ENCODE data around the gene FOXC1.

FOXC1 gene

DNA sequence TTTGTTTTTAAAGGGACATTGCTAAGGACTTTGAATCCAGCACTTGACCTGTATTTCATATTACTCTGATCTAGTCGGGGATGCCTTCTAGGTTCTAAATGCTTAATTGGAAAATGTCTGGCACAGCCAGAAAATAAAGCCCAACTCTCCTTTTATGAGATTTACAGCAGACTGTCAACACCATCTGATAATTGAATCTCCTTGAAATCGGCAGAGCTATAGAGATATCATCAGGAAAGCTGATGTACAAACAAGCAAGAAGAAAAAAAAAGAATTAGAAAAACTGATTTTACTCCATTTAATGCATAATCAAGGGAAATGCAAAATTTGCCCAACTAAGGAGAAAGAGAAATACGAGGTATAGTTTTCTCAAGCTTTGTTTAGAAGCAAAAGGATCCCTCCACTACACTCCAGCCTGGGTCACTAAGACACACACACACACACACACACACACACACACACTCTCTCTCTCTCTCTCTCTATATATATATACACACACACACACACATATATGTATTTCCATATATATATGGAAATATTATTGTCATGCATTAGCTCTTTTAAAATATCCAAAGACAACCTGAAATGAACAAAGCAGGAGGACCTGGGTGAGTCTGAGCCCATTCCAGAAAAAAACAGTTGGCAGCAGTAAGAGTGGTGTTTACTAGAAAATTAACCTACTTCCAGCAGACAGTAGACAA, 9.5 kb upstream of the FOXC1 start:
- DNase-seq (ENCODE audit: low read depth in 2 of 2) = no peak

DNA sequence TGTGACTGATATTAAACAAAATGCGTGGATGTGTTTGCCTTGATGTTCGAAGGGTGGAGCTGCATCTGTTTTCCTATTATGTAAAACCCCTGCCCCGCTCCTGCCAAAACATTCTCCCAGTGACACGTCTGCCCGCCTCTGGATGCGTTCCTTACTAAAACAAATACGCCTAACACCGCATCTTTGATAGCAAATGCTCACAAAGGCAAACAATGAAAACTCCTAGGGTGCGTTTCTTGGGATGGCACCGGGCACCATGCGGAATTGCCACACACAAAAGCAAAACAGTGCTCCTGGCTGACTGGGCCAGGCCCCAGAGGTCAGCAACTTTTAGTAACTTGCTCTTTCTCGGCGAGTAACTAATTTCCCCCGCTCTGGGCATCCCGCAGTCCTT, 9.0 kb upstream of the FOXC1 start:
- DNase-seq (ENCODE audit: low read depth in 2 of 2) = no peak

DNA sequence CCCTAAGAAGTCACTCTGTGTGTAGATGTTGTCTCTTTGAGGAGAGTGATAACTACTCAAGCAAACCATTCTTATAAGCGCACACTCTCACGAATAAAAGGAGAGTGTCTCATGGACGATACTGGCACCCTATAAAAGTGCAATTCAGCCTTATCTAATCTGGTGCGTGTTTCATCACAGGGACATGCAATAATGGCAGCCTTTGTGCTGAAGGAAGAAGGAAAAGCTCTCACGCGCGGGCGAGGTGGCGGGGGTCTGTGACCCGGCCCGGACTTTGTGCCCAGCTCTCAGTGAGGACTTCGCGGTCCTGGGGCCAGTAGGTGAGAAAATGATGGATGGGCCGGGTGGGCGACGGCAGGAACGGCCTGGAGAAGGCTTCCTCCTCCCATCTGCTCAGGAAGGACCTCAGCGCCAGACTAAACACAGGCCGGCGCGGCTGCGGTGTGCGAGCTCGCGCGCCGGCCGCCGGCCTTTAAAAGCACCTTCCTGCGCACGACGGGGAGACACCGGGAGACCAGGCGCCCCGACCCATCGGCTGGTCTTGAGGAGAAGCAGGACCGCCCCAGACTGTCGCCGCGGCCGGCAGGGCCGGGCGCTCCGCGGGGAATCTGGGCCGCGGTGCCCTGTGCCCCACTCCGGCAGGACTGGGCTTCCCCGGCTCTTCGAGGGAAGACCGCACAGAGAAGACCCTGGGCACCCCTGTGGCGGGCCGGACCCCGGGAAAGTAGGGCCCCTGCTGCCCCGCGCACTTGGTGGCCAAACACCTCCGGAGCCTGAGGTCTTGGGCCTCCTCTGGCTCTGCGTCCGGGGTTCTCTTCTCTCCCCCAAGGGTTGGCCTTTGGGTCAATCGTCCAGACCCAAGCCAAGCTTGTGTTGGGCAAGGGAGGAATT, 8.3 kb upstream of the FOXC1 start:
- no peak for DNase-seq (ENCODE audit: low read depth in 2 of 2)

DNA sequence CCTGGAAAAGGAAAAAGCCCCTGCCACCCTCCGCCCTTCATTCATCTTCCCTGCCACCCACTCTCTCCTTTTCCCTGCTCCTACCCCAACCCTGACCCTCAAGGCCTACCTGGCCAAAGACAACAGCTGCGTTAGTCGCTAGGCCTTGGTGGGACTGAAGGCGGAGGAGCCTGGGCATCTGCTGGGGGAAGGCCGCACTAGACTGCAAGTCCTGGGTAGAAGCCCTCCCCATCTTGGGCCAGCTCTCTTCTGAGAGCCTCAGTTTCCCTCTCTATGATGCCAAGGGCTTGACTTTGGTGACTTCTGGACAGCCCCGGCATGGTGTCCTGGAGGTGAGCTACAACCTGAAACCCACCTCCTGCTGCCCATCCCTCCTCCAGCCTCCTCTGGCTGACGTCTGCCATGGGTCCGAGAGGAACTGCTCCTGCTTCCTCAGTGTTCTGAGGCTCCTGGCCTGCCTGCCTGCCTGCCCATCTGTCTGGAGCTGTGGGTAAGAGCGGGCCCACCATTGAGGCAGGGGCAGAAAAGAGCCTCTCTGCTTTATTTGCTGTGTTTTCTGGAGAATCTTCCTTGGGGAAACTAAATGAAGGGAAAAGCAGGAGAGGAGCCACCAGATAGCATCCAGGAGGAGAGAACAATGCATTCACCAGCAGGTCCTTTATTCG, 7.5 kb upstream of the FOXC1 start:
- no peak for DNase-seq (ENCODE audit: low read depth in 2 of 2)

DNA sequence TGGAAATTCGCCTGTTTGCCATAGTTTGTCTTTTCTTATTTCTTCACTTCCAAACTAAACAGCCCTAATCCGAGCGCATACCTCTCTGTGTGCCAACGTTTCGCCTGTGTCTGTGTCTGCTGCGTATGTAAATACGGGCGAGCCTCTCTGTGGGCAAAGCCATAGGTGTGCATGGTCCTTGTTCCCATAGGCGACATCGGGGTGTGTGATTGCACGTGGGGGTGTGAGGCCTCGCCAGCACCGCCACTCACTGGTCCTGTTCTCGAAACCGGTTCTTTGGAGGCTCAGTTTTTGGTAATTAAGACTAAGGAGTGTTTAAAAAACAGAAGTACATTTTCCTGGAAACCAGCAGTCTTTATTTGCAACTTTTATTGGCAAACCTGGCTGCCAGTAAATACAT, 6.0 kb upstream of the FOXC1 start:
- DNase-seq (ENCODE audit: low read depth in 2 of 2) = no peak

DNA sequence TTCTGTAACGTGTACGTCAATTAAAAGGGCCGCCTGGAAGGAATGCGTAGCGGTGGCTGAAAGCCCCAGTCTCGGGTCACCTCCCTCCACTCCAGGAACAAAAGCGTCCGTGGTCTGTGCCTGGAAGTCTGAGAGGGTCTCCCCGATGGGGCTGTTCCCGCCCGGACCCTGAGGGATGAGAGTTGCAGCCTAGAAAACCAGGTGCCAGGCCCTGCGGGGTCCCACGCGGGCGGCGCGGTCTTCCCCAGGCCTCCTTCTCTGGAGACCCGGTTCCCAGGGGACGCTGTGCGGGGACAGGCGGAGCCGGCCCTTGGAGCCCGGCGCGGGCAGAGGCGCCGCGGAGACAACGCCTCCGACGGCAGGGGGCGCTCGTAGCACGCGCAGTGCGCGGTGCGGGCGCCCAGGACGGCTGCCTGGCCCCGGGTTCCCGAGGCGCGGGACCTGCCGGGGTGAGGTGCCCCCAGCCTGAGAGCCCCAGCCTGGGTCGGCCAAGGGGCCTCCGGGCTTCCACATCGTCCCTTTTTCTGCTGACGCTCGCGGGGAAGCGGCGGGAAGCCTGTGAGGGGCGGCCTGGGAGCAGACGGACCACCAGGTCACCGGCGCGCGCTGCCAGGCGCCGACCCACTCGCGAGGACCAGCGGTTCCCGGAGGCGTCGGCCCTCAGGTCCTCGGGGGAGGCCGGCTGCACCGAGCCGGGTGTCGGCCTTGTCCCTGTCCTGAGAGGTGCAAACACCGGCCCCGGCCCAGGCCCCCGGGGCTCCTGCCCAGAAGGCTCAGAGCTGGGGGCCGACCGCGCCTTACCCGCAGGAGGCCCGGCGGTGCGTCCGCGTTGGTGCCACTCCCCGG, 5.3 kb upstream of the FOXC1 start:
- DNase-seq (ENCODE audit: low read depth in 2 of 2) = peak in 1 of 2 donors; percentile 62

DNA sequence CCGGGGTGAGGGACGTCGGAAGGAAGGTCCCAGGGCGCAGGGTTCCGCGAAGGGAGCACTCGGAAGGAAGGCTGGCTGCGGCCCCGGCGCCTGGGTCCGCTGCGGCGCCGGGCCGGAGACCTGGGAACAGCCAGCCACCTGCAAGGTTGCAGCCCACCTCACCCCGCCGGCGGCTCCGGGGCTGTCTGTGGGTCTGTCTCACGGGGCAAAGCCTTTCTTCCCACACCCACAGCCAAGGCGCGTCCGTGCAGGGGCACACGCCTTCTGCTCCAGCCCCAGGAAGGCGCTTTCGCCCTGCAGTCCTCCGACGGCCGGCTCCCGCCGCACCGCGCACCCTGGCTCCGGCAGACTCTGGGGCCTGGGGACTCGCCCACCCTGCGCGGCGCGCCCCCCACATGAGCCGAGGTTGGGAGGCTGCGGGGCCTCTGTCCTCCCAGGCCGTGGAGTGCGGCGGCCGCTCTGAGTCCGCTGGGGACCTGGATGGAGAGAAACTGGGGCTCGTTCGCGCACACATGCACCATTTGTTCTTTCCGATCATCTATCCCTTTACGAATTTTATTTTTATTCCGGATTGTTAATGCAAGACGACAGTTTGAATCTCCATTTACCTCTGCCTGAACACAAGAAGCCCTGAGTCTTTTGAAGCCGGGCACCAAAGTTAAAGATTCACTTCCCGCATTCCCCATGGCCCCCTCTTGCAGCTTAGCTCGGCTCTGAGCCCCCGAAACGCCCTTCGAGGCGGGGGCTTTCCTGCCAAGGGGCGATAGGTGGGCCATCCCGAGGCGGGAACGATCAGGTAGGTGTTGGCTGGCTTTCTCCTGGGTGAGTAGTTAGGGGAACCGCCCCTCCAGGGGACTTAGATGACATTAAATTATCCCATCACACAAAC, 4.5 kb upstream of the FOXC1 start:
- DNase-seq (ENCODE audit: low read depth in 2 of 2) = no peak

DNA sequence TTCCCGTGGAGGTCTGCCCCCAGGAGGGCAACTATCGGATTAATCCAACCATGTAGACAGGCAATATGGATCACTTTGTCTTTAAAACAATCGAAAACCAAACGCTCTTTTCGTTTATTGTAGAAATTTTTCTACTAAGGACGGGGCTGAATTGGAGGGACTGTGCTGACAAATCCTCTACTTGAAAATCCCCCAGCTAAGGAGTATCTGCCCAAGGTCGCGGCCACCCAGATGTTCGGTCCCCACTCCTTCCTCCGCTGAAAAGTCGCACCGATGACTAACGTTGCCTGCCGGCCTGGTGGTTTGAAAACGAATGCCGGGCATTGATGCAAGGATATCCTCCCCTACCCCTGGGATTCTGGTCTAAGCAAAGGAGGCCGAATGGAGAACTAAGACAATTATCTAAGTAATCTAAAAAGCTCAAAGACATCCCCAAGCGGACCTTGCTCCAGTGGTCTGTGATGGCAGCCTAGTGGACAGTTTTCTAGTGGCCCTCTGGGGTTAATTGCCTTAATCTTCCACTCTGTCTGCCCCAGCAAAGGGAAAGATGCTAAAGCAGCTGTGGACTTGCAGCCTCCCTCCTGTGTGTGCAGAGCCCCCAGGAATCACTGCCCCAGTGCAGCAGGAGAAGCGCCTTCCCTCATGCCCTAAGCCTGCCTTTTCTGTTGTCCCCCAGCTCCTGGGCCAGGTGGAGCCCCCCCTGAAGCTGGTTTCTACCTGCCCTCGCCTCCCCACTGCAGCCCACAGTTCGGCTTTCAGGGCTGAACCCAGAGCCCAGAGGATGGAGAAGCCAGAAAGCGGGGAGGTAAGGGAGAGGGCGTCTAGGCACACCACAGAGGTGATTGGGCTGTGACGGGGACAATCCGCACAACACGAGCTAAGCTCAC, 3.6 kb upstream of the FOXC1 start:
- DNase-seq (ENCODE audit: low read depth in 2 of 2) = no peak

DNA sequence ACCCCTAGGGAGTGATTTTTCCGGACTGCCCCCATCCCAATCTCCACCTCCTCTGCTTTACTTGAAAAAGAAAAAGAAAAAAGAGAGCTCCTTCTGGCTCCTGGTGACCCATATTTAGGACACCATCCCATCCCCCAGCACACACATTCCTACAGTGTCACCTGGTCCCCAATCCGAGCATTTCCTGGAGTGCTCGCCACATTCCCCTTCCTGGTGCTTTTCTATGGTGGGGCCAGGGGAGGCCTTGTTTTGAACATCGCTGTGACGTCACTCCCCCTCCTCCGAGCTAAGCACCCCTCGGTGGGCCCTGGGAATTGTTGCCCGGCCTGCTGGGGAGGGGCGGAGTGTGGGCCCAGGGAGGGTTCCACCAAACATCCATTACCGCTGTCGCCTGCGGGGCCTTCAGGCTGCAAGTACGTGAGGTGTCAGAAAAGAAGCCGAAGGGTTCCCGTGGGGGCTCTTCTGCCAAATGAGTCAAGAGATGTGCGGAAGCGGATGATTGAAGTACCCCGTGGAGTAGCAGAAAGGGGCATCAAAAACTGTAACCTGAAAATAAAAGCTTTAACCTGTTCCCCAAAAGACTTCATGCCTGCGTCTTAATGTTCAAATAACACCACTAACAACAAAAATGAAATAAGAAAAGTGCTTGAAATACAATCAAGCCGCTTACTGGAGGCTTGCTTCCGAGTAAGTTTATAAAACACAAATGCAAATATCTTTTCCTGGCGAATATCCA, 2.8 kb upstream of the FOXC1 start:
- no peak for DNase-seq (ENCODE audit: low read depth in 2 of 2)

DNA sequence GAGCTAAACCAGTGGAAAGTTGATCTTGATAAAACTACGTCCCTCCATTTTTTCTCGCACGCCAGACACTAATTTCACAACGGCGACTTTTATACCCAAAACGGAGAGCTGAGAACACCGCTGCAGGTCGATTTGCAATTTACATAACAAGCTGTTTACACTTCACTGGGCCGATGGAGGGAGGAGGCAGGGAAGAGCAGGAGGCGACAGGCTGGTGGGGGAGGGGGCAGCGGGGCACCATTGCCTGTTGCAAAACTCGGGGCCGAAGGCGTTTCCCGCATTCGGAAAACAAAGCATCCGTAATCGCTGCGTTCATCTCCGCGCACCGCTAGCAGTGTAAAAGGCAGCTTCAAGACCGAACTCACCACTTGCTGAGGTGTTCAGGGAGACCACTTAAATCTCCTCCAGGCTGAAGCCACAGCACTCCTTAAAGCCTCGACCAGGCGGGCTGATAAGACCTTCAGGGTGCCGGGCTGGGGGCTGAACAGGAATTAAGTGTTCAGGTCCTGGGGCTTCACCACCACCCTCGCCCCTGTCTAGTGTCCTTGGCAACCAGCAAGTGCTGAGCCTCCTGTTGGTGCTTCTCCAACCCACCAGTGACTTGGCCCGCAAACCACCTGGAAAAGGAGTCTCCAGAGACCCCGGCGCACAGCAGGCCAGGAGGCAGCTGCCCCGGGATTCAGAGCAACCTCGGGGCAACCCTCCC, 2.0 kb upstream of the FOXC1 start:
- no peak for DNase-seq (ENCODE audit: low read depth in 2 of 2)

DNA sequence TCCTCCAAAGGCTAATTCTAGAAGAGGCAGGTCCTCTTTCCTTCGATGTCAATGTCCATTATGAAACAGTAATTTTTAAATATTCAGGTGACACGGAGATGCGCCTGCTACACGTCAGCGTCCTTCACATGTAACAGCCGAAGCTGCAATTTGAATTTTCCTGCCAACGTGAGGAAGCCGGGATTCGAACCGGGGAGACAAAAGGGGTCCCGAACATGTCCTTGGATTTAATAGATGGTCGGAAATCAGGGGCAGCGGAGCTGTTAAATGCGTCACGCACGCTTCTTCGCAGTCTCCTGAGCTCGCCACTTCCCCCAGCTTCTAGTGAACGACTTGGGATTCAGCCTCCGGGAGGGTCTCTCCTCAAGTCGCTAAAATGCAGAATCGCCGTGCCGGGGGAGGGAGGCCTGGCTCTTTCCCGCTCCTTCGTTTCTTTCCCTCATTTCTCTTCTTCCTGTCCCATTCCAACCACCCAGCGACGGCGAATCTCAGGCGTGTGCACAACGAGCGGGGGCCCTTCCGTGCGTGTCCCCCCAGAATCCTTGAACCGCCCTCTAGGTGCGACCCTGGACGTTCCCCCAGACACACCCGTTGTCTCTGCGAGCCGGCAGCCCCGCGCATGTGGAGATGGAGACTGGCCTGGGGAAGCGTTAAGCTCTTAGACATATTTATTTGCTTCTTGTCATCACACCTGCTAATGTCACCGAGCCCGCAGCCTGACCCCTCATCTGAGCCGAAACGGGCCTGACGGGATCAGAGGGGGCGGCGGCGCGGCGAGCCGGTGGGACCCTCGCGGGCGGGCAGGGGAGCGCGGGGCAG, 1.3 kb upstream of the FOXC1 start:
- DNase-seq (ENCODE audit: low read depth in 2 of 2) = no peak

DNA sequence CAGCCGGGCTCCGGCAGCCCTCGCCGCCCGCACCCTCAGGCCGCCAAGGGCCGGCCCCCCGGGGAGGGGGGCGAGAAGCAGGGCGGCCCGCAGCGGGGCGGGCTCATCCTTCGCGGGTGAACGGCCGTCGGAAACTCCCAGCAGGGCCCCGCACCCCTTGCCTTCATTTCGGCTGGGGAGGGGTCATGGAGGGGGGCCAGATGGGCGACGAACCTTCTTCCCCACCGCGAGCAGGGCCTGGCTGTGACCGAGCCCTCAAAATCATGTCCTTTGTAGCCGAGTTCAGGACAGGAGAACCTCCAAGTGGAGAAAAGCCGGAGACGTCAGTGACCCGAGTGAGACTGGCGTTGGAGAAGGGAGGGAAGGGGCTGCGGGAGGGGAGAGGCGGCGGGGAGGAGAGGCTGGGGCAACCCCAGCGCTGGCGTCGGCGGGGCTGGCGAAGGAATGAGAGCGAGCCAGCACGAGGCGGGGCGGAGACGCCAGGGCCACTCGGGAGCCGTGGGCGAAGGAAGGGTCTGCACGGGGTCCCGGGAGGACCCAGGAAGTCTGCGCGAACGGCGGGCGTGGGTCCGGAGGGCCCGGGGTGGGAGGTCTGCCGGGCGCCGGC, 571 bp upstream of the FOXC1 start:
- DNase-seq (ENCODE audit: low read depth in 2 of 2) = no peak

DNA sequence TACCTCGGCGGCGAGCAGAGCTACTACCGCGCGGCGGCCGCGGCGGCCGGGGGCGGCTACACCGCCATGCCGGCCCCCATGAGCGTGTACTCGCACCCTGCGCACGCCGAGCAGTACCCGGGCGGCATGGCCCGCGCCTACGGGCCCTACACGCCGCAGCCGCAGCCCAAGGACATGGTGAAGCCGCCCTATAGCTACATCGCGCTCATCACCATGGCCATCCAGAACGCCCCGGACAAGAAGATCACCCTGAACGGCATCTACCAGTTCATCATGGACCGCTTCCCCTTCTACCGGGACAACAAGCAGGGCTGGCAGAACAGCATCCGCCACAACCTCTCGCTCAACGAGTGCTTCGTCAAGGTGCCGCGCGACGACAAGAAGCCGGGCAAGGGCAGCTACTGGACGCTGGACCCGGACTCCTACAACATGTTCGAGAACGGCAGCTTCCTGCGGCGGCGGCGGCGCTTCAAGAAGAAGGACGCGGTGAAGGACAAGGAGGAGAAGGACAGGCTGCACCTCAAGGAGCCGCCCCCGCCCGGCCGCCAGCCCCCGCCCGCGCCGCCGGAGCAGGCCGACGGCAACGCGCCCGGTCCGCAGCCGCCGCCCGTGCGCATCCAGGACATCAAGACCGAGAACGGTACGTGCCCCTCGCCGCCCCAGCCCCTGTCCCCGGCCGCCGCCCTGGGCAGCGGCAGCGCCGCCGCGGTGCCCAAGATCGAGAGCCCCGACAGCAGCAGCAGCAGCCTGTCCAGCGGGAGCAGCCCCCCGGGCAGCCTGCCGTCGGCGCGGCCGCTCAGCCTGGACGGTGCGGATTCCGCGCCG, 994 bp downstream of the FOXC1 start:
- no peak for DNase-seq (ENCODE audit: low read depth in 2 of 2)

DNA sequence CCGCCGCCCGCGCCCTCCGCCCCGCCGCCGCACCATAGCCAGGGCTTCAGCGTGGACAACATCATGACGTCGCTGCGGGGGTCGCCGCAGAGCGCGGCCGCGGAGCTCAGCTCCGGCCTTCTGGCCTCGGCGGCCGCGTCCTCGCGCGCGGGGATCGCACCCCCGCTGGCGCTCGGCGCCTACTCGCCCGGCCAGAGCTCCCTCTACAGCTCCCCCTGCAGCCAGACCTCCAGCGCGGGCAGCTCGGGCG, 1.5 kb downstream of the FOXC1 start:
- no peak for DNase-seq (ENCODE audit: low read depth in 2 of 2)

DNA sequence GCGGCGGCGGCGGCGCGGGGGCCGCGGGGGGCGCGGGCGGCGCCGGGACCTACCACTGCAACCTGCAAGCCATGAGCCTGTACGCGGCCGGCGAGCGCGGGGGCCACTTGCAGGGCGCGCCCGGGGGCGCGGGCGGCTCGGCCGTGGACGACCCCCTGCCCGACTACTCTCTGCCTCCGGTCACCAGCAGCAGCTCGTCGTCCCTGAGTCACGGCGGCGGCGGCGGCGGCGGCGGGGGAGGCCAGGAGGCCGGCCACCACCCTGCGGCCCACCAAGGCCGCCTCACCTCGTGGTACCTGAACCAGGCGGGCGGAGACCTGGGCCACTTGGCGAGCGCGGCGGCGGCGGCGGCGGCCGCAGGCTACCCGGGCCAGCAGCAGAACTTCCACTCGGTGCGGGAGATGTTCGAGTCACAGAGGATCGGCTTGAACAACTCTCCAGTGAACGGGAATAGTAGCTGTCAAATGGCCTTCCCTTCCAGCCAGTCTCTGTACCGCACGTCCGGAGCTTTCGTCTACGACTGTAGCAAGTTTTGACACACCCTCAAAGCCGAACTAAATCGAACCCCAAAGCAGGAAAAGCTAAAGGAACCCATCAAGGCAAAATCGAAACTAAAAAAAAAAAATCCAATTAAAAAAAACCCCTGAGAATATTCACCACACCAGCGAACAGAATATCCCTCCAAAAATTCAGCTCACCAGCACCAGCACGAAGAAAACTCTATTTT, 2.0 kb downstream of the FOXC1 start:
- DNase-seq (ENCODE audit: low read depth in 2 of 2) = no peak

Data from stimulated activated CD4-positive, alpha-beta T cell treated with anti-CD3 and anti-CD28 coated beads, Interleukin-1b, Interleukin-23, amount 100 ng/mL, for 1 hour (primary cell).